ENCODE results near the gene KCNJ5. TPM values are rescaled to one million over a fixed set of nuclear protein-coding genes. Genes with fewer than 3 reads are reported as not detected.

The KCNJ5 gene
- total and polyA plus RNA-seq, 10 of the 15 experiments (the other 5 are each of a cell fraction or from before 2014, with no cell fraction given) = 0.03 TPM; not detected in 8

GRCh38 chr11:128894685-128895084 is 3.5 kb downstream of the KCNJ5 start:
- H4K20me1 ChIP-seq (ENCODE audit: control insufficient read depth, insufficient read depth) = no peaks in the 10 kb centered on the region
- WGBS (ENCODE audit: insufficient coverage, insufficient replicate concordance, low lambda C conversion rate, missing lambda C conversion rate) = 51% methylated on average over 6 of the region's 6 CpGs
- H3K9ac ChIP-seq (ENCODE audit: control insufficient read depth, insufficient read depth, low read length) = no peak overlapping the region
- H3K4me2 ChIP-seq (ENCODE audit: control insufficient read depth, insufficient read depth) = no peak overlapping the region
- ATAC-seq (no peak), FAIRE-seq (no peak), DNase-seq (ENCODE audit: low read depth, low spot score) (no peak)
- H3K4me1 ChIP-seq (ENCODE audit: control insufficient read depth, insufficient read depth, low read length) = peaks cover 6% of the 10 kb centered on the region
- in situ Hi-C loops (cut with MboI) (no loop called here), intact Hi-C loops (cut with micrococcal nuclease; ENCODE audit: unreplicated experiment) (no loop called here)
- no peak overlapping the region for H3K4me3 ChIP-seq
- POLR2A ChIA-PET = no interaction called here
- peaks cover 8 to 12% of the 10 kb centered on the region in 2 experiments; a peak in 3 of 4 replicates for H3K27me3 ChIP-seq (replicated peaks in 1 of 2; ENCODE audit: control insufficient read depth in 2 of 2, insufficient read depth in 2 of 2, low read length in 1 of 2)
- TF ChIP-seq SPI1 (IDR thresholded peaks at IDR 0.05; ENCODE audit: borderline replicate concordance, insufficient read depth, low read depth, low read length) (no peak), NRF1 (conservative IDR thresholded peaks at IDR 0.05; ENCODE audit: low read depth, low read length) (no peak), ASH2L (IDR thresholded peaks at IDR 0.05; ENCODE audit: borderline replicate concordance, low read depth) (no peak), BMI1 (IDR thresholded peaks at IDR 0.05; ENCODE audit: borderline replicate concordance) (no peak), FOS (IDR thresholded peaks at IDR 0.05; ENCODE audit: borderline replicate concordance, extremely low read depth, insufficient read length) (no peak), TAF1 (IDR thresholded peaks at IDR 0.05; ENCODE audit: borderline replicate concordance, low read depth, low read length) (no peak), TBL1XR1 (IDR thresholded peaks at IDR 0.05; ENCODE audit: low read depth, low read length) (no peak), MEF2A (IDR thresholded peaks at IDR 0.05; ENCODE audit: insufficient read depth, low read depth, low read length) (no peak), SMAD1 (IDR thresholded peaks at IDR 0.05; ENCODE audit: low read depth, partially characterized antibody) (no peak), GATAD2B (conservative IDR thresholded peaks at IDR 0.05; ENCODE audit: low read depth) (no peak), RAD21 (IDR thresholded peaks at IDR 0.05; ENCODE audit: insufficient read depth, low read depth, low read length) (no peak), SMARCA5 (IDR thresholded peaks at IDR 0.05) (no peak), NFXL1 (IDR thresholded peaks at IDR 0.05; ENCODE audit: borderline replicate concordance) (no peak), HDAC2 (IDR thresholded peaks at IDR 0.05) (no peak), MTA2 (IDR thresholded peaks at IDR 0.05; ENCODE audit: low read depth) (no peak)
- TF ChIP-seq, protein P1, sequence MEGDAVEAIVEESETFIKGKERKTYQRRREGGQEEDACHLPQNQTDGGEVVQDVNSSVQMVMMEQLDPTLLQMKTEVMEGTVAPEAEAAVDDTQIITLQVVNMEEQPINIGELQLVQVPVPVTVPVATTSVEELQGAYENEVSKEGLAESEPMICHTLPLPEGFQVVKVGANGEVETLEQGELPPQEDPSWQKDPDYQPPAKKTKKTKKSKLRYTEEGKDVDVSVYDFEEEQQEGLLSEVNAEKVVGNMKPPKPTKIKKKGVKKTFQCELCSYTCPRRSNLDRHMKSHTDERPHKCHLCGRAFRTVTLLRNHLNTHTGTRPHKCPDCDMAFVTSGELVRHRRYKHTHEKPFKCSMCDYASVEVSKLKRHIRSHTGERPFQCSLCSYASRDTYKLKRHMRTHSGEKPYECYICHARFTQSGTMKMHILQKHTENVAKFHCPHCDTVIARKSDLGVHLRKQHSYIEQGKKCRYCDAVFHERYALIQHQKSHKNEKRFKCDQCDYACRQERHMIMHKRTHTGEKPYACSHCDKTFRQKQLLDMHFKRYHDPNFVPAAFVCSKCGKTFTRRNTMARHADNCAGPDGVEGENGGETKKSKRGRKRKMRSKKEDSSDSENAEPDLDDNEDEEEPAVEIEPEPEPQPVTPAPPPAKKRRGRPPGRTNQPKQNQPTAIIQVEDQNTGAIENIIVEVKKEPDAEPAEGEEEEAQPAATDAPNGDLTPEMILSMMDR (IDR thresholded peaks at IDR 0.05 in 2 of 3, conservative IDR thresholded peaks at IDR 0.05 in 1 of 3; ENCODE audit: control insufficient read depth in 2 of 3, extremely low read depth in 1 of 3, insufficient read depth in 1 of 3, low read depth in 3 of 3, low read length in 3 of 3) = no peak
- TF ChIP-seq, protein P2, sequence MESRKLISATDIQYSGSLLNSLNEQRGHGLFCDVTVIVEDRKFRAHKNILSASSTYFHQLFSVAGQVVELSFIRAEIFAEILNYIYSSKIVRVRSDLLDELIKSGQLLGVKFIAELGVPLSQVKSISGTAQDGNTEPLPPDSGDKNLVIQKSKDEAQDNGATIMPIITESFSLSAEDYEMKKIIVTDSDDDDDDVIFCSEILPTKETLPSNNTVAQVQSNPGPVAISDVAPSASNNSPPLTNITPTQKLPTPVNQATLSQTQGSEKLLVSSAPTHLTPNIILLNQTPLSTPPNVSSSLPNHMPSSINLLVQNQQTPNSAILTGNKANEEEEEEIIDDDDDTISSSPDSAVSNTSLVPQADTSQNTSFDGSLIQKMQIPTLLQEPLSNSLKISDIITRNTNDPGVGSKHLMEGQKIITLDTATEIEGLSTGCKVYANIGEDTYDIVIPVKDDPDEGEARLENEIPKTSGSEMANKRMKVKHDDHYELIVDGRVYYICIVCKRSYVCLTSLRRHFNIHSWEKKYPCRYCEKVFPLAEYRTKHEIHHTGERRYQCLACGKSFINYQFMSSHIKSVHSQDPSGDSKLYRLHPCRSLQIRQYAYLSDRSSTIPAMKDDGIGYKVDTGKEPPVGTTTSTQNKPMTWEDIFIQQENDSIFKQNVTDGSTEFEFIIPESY (IDR thresholded peaks at IDR 0.05) = no peak
- CTCF ChIA-PET = interaction anchor here (1.0 to 1.8 kb wide), 3 partner anchors 10 to 64 kb away, joined by 3 to 6 read pairs (median 5); no protein-coding TSS in a partner anchor
- no peak overlapping the region for H2AFZ ChIP-seq (ENCODE audit: control insufficient read depth, low read depth, low read length)
- no peaks in the 10 kb centered on the region for H3K79me2 ChIP-seq (ENCODE audit: control insufficient read depth, insufficient read depth, low read length)
- no peaks in the 10 kb centered on the region for H3K36me3 ChIP-seq (ENCODE audit: control insufficient read depth in 2 of 2, insufficient read depth in 2 of 2, low read length in 1 of 2)
- SMC1A ChIA-PET (ENCODE audit: uncharacterized antibody, unreplicated experiment) = interaction anchor here (12.3 kb wide), 1 partner anchor 58 kb away, joined by 249 read pairs; no protein-coding TSS in a partner anchor
- BruUV-seq (replicated peaks) = no TSS peak
- no peak overlapping the region for H3K27ac ChIP-seq (ENCODE audit: control insufficient read depth, insufficient read depth)
- H3K9me3 ChIP-seq (replicated peaks; ENCODE audit: control insufficient read depth, insufficient read depth, low read length) = no peaks in the 10 kb centered on the region
- RAD21 ChIA-PET (ENCODE audit: unreplicated experiment) = no interaction called here
